Neuronal stem cell (in vitro differentiated cells): ENCODE data around the gene LMF1.

ENCODE experiments used
- DNase-seq: peaks from one replicate; pipeline ENCODE4 v3.0.0-alpha.2; 2013; ENCODE audit warnings: low spot score
- H2AFZ ChIP-seq: one replicate; pipeline ENCODE4 v1.6.1; 2013; ENCODE audit warnings: mild to moderate bottlenecking, low read length, inconsistent platforms
- H2AK5ac ChIP-seq: 2 replicates; pipeline ENCODE4 v1.6.1; 2013; ENCODE audit warnings: low read depth, mild to moderate bottlenecking, inconsistent platforms, low read length, moderate library complexity, mixed read lengths
- H2BK120ac ChIP-seq: 2 replicates; pipeline ENCODE4 v1.6.1; 2013; ENCODE audit warnings: low read depth, mild to moderate bottlenecking, inconsistent platforms, low read length, moderate library complexity, mixed read lengths
- H2BK12ac ChIP-seq: one replicate; pipeline ENCODE4 v1.6.1; 2013; ENCODE audit warnings: low read length, inconsistent platforms
- H2BK15ac ChIP-seq: 2 replicates; pipeline ENCODE4 v1.6.1; 2013; ENCODE audit warnings: mild to moderate bottlenecking, low read length, inconsistent platforms, mixed read lengths
- H2BK5ac ChIP-seq: one replicate; pipeline ENCODE4 v1.6.1; 2013; ENCODE audit warnings: inconsistent platforms, mild to moderate bottlenecking, low read length, moderate library complexity
- H3K14ac ChIP-seq: one replicate; pipeline ENCODE4 v1.6.1; 2013; ENCODE audit warnings: low read length, inconsistent platforms
- H3K18ac ChIP-seq: 2 replicates; pipeline ENCODE4 v1.6.1; 2013; ENCODE audit warnings: low read length, inconsistent platforms
- H3K23ac ChIP-seq: 2 replicates; pipeline ENCODE4 v1.6.1; 2013; ENCODE audit warnings: low read depth, mild to moderate bottlenecking, mixed read lengths, low read length, inconsistent platforms; ENCODE audit not compliant: poor library complexity
- H3K27ac ChIP-seq: replicated peaks from 3 replicates; pipeline ENCODE4 v1.5.1; 2013; ENCODE audit warnings: low read length, inconsistent platforms
- H3K27me3 ChIP-seq, 3 experiments: 2 replicates each; pipeline ENCODE4 v1.6.1; 2013; ENCODE audit warnings: low read length in 3 of 3, mild to moderate bottlenecking in 2 of 3, inconsistent platforms in 1 of 3, low read depth in 1 of 3, mixed read lengths in 1 of 3, moderate library complexity in 1 of 3; ENCODE audit not compliant: control insufficient read depth in 3 of 3, insufficient read depth in 3 of 3
- H3K36me3 ChIP-seq, 2 donors: replicated peaks in 1 of 2; 2 replicates each; pipeline ENCODE4 v1.6.1; 2013; ENCODE audit warnings: low read length in 2 of 2; ENCODE audit not compliant: control insufficient read depth in 2 of 2, insufficient read depth in 2 of 2
- H3K4ac ChIP-seq: 2 replicates; pipeline ENCODE4 v1.6.1; 2013; ENCODE audit warnings: inconsistent platforms, mild to moderate bottlenecking, low read length, moderate library complexity
- H3K4me1 ChIP-seq, 2 donors: 1 replicate in 1 of 2; 2 replicates in 1 of 2; pipeline ENCODE4 v1.6.1; 2013; ENCODE audit warnings: low read length in 2 of 2, low read depth in 1 of 2; ENCODE audit not compliant: control insufficient read depth in 2 of 2, insufficient read depth in 1 of 2
- H3K4me2 ChIP-seq: one replicate; pipeline ENCODE4 v1.6.1; 2013; ENCODE audit warnings: mild to moderate bottlenecking, low read length, inconsistent platforms; ENCODE audit not compliant: insufficient read depth, poor library complexity, severe bottlenecking
- H3K4me3 ChIP-seq, 2 donors: 2 replicates each; pipeline ENCODE4 v1.5.1; 2013; ENCODE audit warnings: low read length in 2 of 2, mild to moderate bottlenecking in 2 of 2, inconsistent platforms in 1 of 2, moderate library complexity in 1 of 2
- H3K79me1 ChIP-seq: one replicate; pipeline ENCODE4 v1.6.1; 2013; ENCODE audit warnings: low read depth, mild to moderate bottlenecking, inconsistent platforms, low read length, moderate library complexity
- H3K9ac ChIP-seq: one replicate; pipeline ENCODE4 v1.6.1; 2013; ENCODE audit warnings: mild to moderate bottlenecking, low read depth, low read length, inconsistent platforms; ENCODE audit not compliant: poor library complexity
- H3K9me3 ChIP-seq, 2 donors: replicated peaks in 1 of 2; 2 replicates each; pipeline versions ENCODE3 to v1.6.1; 2013; ENCODE audit warnings: low read length in 2 of 2, mild to moderate bottlenecking in 2 of 2, inconsistent platforms in 1 of 2, low read depth in 1 of 2, mixed read lengths in 1 of 2, moderate library complexity in 1 of 2; ENCODE audit not compliant: control insufficient read depth in 2 of 2, insufficient read depth in 1 of 2
- H4K8ac ChIP-seq: one replicate; pipeline ENCODE4 v1.6.1; 2013; ENCODE audit warnings: low read depth, mild to moderate bottlenecking, inconsistent platforms, low read length, moderate library complexity
- H4K91ac ChIP-seq: one replicate; pipeline ENCODE4 v1.6.1; 2013; ENCODE audit warnings: low read length, low read depth, mild to moderate bottlenecking, inconsistent platforms; ENCODE audit not compliant: poor library complexity
- WGBS, 2 donors: extraction: QIAGEN DNeasy Blood & Tissue Kit; methylation state at CpG; one replicate each; pipeline ENCODE4 v1.1.7; 2013; ENCODE audit warnings: missing lambda C conversion rate in 2 of 2, mixed read lengths in 1 of 2; ENCODE audit not compliant: insufficient read length in 2 of 2, insufficient replicate concordance in 1 of 2; ENCODE audit errors: extremely low coverage in 2 of 2; 5-methylcytosine and 5-hydroxymethylcytosine counted together

The LMF1 gene

GRCh38 chr16:868846-869822 is 101.7 kb downstream of the LMF1 start:
- Histone ChIP-seq H3K14ac (no peak overlapping the region), H3K18ac (peak overlapping the region; percentile 25), H3K36me3 (no peaks in the 10 kb centered on the region), H3K4ac (no peak overlapping the region), H3K27ac (no peak overlapping the region), H3K9me3 (peaks cover 0 to 2% of the 10 kb centered on the region in 2 donors), H4K91ac (no peak overlapping the region), H3K23ac (peak overlapping the region; percentile 55), H3K4me2 (no peak overlapping the region), H2BK15ac (no peak overlapping the region), H4K8ac (no peak overlapping the region), H2AFZ (no peak overlapping the region), H2BK120ac (no peak overlapping the region), H3K4me3 (peak overlapping the region in 1 of 2 donors; percentile 35), H3K79me1 (peaks cover 5% of the 10 kb centered on the region), H3K4me1 (no peaks in the 10 kb centered on the region), H2BK12ac (no peak overlapping the region), H2BK5ac (no peak overlapping the region), H3K9ac (peak overlapping the region; percentile 21), H3K27me3 (no peaks in the 10 kb centered on the region), H2AK5ac (peak overlapping the region; percentile 52)
- WGBS, 2 donors, result no CpG with 5 or more reads among the region's 37 CpGs
- no peak for DNase-seq

- no peak overlapping the region for H2BK120ac ChIP-seq
- no peak overlapping the region for H2BK15ac ChIP-seq
- peaks cover 5% of the 10 kb centered on the region for H3K79me1 ChIP-seq
- no peak overlapping the region for H3K27ac ChIP-seq
- H3K23ac ChIP-seq, result peak overlapping the region; percentile 49
- no peak overlapping the region for H3K9ac ChIP-seq
- no peaks in the 10 kb centered on the region for H3K4me1 ChIP-seq
- DNase-seq, result no peak
- no peak overlapping the region for H2AFZ ChIP-seq
- H3K4me2 ChIP-seq, result no peak overlapping the region
- no peak overlapping the region for H2BK12ac ChIP-seq
- H3K9me3 ChIP-seq, result peaks cover 0 to 2% of the 10 kb centered on the region in 2 donors
- H3K27me3 ChIP-seq, result no peaks in the 10 kb centered on the region
- no peaks in the 10 kb centered on the region for H3K36me3 ChIP-seq
- peak overlapping the region; percentile 32 for H4K8ac ChIP-seq
- H2BK5ac ChIP-seq, result no peak overlapping the region
- H3K18ac ChIP-seq, result peak overlapping the region; percentile 34
- peak overlapping the region; percentile 0 for H3K14ac ChIP-seq
- H3K4ac ChIP-seq, result no peak overlapping the region
- no peak overlapping the region for H3K4me3 ChIP-seq
- no peak overlapping the region for H2AK5ac ChIP-seq
- WGBS, 2 donors, result no CpG with 5 or more reads among the region's 6 CpGs
- H4K91ac ChIP-seq, result no peak overlapping the region
These were observed 102.4 kb downstream of the LMF1 start for GRCh38 chr16:868386-868755.

GRCh38 chr16:867421-868385 is 103.1 kb downstream of the LMF1 start:
- H3K23ac ChIP-seq, result no peak overlapping the region
- no CpG with 5 or more reads among the region's 34 CpGs for WGBS, 2 donors

More at GRCh38 chr16:867421-868385, 103.1 kb downstream of the LMF1 start:
- H4K91ac ChIP-seq, result no peak overlapping the region
- peaks cover 5% of the 10 kb centered on the region for H3K79me1 ChIP-seq
- no peak overlapping the region for H2BK5ac ChIP-seq
- no peak for DNase-seq
- H2AFZ ChIP-seq, result no peak overlapping the region
- no peak overlapping the region for H3K14ac ChIP-seq
- H3K27ac ChIP-seq, result no peak overlapping the region
- H2BK15ac ChIP-seq, result no peak overlapping the region
- no peak overlapping the region for H3K9ac ChIP-seq
- H2AK5ac ChIP-seq, result no peak overlapping the region
- H3K36me3 ChIP-seq, result no peaks in the 10 kb centered on the region
- H3K4me1 ChIP-seq, result no peaks in the 10 kb centered on the region
- H3K9me3 ChIP-seq, result peaks cover 0 to 2% of the 10 kb centered on the region in 2 donors
- no peak overlapping the region for H3K4me3 ChIP-seq
- no peaks in the 10 kb centered on the region for H3K27me3 ChIP-seq
- no peak overlapping the region for H4K8ac ChIP-seq
- H3K4me2 ChIP-seq, result no peak overlapping the region
- H2BK12ac ChIP-seq, result no peak overlapping the region
- H3K4ac ChIP-seq, result no peak overlapping the region
- no peak overlapping the region for H2BK120ac ChIP-seq
- peak overlapping the region; percentile 41 for H3K18ac ChIP-seq
